Dedifferentiated amniotic fluid mesenchymal stem cell (primary cell): Measurements from ENCODE around the gene MYO1E.
"Not testable (repeated sequence)": the region's sequence is repeated elsewhere in the genome, so short reads cannot be mapped to it uniquely, and the experiment has no call there.

ENCODE experiments used
- DNase-seq: peaks from one replicate; pipeline ENCODE4 v3.0.0-alpha.2; 2016; ENCODE audit errors: extremely low spot score

Gene MYO1E

DNA sequence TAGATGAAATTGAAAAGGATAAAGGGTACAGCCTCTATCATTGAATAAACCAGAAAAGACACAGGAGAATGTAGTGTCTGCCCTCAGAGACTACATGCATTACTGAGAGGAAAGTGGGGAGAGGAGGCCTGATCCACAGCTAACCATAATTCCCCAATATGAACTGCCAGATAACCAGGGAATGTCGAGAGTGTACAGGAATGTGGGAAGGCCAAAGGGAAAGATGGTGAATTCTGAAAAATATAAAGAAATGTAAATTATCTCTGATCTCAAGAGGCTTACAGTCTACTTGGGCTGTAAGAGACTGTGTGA, 22.3 kb downstream of the MYO1E start:
- no peak for DNase-seq

DNA sequence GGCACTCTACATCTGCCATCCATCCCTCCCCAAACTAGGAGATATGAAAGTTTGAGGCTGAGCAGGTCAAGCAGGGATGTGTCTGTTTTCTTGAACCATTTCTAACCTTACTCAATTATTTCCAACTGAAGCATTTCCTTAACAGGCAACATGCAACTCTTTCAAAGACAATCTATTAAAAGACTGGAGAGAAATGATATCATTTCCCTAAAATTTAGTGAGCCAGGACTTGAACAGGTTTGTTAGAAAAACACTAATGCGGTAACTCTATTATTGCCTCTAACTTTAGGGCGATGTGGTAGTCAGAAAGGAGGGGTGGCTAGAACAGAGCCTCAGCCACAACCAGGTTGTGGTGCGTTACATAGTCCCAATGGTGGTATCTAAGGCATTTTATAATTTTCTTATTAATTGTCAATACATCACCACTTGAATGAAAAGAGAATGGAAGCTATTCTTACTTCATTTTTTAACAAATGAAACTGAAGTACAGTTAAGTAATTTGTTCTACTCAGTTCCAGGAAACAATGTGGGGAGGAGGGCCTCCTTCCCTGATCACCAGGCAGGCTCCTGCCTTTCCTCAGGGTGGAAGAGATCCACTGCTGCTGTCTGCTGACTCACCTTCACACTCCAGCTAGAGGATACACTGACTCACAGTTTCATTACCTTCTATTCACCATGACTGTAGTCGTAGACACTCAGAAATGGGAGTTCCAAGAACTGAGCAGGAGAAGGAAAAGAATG, 22.8 kb downstream of the MYO1E start:
- DNase-seq: peak; percentile 72

DNA sequence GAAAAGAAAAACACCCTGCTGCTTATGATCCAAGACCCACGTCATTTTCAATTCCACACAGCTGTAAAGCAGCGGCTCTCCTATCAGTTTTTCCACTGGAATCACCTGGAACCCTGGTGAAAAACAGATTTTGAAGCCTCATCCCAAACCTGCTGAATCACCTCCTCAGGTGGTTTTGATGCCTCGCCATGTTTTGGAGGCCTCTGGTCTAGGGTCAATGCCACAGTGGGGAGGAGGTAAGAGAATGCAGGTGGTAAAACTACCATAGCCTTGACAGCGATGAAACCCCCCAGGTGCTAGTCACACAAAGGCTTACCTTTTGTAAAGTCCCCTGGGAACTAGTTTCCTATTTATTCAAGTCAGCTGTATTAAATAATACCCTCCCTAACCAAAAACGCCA, 24.8 kb downstream of the MYO1E start:
- DNase-seq: no peak

DNA sequence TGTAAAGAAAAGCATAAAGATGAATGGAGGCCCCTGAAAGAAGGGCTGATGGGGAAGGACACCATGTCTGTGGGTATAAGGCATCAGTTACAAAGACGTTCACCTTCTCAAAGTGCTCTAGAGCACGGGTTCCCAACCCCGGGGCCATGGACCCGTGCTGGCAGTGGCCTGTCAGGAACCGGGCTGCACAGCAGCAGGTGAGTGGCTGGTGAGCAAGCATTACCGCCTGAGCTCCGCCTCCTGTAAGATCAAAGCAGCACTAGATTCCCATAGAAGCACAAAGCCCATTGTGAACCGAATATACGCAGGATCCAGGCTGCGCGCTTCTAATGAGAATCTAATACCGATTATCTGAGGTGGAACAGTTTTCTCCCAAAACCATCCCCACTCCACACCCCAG, 25.7 kb downstream of the MYO1E start:
- no peak for DNase-seq

DNA sequence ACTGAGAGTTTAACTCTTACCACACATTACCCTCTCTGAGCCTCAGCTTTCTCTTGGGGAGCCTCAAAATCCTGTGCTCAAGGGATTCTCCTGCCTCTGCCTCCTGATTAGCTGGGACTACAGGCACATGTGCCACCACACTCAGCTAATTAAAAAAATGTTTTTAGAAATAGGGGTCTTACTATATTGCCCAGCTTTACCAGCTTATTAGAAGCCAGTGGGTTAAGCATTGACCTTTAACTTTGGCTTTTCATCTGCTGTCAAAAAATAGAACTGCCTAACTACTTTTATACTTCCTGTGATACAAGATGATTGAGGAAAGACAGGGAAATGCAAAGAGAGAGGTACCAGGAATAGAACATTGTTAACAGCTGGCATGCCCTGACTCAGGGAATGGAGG, 27.3 kb downstream of the MYO1E start:
- DNase-seq: no peak

DNA sequence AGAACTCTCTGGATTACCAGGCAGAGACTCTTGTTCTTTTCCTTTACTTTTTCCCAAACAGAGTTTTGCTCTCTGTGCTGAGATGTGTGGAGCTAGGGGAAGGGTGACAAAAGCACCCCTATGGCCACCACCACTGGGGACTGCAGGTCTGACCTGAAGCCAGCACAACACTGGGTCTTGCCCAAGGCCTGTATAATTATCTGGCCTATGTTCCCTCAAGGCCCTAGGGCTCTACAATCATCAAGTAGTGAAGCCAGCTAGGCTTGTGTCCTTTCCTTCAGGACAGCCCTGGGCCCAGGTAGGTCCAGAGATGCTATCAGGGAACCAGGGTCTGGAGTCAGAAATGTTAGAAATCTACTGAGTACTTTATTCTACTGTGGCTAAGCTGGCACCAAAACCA, 28.4 kb downstream of the MYO1E start:
- DNase-seq: no peak

DNA sequence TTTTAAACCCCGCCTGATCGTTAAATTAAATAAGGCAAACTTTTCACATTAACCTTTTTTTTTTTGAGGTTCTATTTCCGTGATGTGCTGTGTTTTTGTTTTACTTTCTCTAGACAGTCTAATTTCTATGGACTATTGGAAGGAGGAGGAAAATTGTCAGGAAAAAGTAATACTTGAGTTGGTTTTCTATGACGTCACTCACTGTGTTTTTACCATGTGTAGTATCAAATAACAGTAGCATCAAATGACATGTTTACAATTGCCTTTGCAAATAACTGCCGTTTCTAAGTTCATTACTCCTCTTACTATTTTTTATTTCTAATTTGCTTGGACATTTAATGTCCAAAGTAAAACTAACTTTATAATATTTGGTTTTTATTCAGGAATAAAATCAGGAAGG, 32.3 kb downstream of the MYO1E start:
- DNase-seq: no peak

DNA sequence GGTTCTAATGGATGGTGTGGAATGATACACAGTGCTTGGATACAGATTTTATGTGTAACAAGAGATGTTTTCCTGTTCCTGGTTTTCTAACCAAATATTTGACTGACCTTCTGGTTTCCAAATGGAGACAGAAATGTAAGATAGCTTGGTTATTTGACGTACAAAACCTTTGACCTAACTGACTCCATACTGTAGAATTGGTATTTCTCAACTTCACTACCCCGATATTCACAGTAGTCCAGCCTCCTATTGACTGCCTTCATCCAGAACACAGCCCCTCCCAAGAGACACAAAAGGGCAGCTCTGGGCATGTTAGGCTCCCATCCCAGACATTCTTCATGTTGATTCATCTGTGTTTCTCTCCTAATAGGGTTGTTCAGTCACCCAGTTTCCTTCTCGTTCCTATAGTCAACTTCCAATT, 33.4 kb downstream of the MYO1E start:
- no peak for DNase-seq

DNA sequence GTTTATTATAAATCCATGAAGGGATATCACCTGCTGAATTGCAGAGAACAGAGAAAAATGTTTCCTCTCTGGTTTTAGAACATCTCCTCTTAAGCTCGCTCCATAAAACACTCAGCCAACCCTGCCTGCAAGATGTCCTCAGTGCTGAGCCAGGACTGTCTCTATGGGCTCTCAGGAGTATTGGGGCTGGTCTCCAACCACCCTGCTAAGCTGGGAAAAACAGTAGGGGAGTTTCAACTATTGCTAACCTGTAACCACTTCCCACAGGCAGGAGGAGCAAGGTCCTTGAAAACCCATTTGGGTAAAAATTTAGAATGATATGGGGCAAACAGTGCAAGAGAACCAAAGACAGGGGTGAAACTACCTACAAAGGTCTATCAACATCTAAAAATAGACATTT, 34.3 kb downstream of the MYO1E start:
- DNase-seq: no peak

DNA sequence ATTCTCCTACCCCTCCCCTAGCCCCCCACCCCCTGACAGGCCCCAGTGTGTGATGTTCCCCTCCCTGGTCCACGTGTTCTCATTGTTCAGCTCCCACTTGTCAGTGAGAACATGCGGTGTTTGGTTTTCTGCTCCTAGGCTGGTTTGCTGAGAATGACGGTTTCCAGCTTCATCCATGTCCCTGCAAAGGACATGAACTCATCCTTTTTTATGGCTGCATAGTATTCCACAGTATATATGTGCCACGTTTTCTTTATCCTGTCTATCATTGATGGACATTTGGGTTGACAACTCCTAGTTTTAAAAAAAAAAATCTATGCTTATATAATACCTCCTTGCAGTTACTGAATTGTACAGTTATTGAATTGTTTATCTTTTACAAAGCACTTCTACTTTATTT, 35.9 kb downstream of the MYO1E start:
- not testable (repeated sequence) for DNase-seq

DNA sequence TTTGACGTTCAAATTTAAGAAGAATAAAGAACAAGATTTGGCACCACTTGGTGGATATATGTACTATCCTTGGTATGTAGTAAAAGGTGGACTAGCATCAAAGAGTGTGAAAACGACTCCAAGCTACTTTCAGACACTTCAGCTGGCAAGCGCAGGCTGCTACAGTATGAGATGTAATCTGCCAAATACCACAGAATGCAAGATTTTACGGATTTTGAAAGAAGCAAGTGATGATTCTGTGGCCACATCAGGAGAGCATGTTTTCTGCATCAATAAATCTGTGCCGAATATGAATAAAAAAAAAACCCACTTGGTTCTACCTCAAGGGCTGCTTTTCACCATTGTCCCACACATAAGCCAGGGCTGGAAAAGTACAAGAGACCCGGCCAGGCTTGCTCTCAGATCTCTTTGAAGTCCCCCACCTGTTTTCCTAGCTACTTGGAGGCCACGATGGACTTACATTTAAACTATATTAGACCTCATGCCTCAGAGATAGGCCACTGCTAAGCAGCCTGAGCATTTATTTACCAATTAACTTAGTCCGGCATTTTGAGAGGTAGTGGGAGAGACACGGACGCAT, 37.4 kb downstream of the MYO1E start:
- DNase-seq: no peak

DNA sequence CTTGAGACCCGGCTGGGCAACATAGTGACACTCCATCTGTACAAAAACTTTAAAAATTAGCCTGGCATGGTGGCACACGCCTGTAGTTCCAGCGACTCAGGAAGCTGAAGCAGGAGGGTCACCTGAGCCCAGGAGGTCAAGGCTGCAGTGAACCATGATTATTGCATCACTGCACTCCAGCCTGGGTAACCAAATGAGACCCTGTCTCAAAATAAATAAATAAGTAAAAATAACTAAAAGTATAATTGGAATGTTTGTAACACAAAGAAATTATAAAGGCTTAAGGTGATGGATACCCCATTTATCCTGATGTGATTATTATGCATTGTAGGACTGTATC, 38.6 kb downstream of the MYO1E start:
- no peak for DNase-seq

DNA sequence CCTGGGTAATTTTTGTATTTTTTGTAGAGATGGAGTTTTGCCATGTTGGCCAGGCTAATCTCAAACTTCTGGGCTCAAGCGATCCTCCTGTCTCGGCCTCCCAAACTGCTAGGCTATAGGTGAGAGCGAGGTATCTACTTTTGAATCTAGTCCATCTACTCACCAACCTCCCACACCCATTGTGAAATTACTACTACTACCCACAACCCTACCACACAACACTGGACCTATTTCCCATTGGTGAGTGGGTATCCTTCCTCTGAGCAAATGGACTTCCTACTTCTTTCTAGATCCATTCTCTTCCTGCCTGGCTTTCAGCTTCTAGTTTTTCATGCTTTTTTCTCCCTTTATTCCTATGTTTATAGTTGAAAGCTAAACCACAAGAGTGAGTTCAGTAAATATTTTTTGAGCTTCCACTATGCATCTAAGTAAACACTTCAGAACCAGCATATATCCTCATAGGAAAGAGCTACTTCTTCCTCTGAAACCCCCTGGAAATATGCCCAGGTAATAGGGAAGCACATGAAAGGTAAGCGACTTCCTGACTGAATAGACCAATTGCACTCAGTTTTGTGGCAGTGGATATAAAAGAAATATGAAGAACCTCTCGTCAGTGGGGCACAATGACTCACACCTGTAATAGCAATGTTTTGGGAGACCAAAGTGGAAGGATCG, 39.1 kb downstream of the MYO1E start:
- no peak for DNase-seq

DNA sequence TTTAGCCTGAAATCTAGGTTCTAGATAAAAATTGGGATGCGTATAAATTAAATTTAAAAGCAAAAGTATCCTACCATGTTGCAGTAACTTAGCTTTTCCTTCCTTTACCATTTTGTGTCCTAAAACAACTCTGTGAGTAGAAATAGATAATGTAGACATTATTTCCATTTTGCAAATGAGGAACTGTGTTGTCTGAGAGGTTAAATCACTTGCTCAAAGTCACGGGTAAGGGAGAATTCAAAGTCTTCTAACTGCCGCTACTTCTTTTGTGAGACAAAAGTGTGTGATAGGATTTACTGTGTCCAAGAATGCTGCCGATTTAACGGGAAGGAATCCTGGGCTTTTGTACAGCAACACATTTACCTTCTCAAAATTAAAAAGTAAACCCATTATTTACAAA, 40.7 kb downstream of the MYO1E start:
- DNase-seq: no peak

DNA sequence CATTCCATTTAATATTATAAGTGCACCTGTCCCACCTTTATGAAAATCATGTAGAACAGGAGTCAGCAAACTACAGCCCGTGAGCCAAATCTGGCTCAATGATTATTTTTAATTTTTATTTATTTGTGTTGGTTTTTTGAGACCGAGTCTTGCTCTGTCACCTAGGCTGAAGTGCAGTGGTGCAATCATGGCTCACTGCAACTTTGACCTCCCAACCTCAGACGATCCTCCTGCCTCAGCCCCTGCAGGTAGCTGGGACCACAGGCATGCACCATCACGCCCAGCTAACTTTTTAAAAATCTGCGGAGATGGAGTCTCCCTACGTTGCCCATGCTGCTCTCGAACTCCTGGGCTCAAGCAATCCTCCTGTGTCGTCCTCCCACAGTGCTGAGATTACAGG, 42.0 kb downstream of the MYO1E start:
- no peak for DNase-seq

DNA sequence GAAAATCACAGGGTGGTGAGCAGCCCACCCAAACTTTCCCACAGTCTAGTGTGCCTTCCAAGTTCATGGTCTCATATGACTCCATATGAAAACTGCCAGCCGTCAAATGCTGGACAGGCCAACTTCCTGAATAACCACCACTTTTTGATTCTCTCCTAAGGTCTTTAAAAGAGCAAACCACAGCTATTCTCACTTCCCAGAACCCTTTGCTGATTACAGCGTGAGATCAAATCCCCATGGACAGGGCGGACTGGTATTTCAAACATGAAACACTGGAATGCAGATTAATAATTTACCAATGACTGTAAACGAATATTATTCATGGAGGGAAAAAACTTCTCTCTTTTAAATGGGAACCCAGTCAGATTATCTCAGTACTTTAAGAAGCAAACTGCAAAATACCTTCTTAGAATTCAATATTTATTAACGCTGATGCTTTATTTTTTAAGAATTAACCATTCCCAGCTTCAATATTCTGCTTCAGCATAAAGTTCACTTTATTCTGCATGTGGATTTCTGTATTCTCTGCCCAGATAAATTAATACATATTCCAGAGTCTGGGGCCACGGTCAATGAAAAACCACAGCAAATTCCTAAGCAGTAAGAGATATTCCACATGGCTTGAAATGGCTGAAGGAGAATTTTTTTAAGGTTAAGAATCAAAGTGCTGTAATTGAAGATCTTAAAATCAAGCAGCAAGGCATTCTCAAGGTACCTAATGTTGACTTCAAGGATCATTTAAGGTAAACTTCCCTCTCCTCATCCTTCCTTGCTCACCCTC, 42.9 kb downstream of the MYO1E start:
- DNase-seq: peak; percentile 62

DNA sequence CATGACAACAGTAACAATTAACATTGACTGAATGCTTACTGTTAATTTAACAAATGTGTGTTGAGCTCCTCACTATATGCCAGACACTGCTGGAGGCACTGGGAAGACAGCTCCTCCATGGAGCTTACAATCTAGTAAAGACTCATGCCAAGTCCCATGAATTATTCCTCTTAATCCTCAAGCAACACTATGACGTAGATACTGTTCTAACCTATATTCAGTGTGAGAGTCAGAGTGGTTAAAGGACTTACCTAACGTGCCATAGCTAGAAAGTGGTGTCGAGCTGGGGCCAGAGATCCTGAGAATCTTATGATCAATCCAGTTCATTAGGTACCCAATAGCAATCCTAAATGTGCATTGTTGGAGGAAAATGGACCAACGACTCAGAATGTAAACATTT, 43.6 kb downstream of the MYO1E start:
- DNase-seq: no peak

DNA sequence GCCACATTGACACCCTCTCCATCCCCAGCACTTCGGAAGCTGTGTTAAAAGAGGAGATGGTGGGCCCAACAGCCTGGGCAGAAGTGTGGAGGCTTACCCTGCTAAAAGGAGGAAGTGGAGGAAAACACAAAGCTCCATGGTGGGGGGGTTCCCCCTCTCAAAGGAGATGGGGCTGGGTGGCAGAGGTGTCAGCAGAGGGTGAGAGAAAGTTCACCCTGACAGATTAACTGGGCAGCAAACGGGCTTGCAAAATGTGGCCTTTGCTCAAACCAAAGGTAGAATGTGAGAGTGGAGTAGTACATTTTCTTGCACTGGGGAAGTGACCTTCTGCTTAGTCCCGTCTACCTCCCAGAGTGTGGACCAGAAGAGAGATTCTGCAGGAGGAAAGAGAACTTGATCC, 44.7 kb downstream of the MYO1E start:
- DNase-seq: no peak

DNA sequence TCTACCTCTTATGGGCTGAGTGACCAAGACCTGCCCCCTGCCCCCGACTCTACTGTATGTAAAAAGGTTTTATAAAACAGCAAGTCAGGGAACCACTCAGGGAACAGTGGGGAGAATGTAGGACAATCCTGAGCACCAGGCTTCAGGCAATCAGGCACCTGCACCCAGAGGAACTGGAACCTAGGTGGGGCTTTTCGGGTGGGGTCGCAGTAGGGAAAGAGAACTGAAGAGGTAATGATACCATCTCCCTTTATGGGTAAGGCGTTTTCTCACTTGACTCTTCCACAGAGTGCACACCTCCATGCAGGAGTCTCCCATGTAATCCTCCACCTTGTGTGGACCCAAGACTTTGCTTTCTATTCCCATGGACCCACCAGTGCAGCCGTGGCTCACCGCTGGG, 45.8 kb downstream of the MYO1E start:
- no peak for DNase-seq

DNA sequence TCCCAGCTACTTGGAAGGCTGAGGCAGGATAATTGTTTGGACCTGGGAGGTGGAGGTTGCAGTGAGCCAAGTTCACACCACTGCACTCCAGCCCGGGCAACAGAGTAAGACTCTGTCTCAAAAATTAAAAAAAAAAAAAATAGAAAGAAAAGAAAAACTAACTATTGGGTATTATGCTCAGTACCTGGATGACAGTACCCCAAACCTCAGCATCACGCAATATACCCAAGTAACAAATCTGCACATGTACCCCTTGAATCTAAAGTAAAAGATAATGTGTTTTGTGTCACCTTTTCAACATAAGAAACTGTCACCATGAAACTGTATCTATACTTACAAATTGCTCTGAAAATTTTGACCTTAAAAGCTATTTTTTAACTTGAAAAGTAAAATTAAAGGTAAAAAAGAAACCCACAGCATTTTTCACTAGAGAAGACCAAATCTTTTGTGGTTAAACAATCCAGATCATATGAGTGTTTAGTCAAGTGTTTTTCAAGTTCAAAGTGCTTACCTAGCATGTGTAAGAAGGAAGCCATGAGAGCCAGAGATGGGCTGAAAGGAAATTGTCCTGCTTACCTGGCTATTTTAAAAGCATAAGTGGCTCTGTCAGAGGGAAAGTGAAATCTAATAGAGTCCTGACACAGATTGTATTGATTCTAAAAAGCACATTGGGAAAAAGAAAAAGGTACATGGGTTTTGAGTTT, 50.5 kb downstream of the MYO1E start:
- DNase-seq: no peak

DNA sequence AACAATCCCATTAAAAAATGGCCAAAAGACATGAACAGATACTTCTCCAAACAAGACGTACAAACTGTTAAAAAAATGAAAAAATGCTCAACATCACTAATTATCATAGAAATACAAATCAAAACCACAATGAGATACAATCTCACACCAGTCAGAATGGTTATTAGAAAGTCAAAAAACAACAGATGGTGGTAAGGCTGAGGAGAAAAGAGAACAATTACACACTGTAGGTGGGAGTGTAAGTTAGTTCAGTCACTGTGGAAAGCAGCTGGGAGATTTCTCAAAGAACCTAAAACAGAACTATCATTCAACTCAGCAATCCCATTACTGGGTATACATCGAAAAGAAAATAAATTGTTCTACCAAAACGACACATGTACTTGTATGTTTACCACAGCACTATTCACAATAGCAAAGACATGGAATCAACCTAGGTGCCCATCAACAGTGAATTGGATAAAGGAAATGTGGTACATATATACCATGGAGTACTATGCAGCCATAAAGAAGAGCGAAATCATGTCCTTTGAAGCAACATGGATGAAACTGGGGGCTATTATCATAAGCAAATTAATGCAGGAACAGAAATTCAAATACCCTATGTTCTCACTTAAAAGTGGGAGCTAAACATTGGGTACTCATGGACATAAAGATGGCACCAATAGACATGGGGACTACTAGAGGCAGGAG, 51.5 kb downstream of the MYO1E start:
- no peak for DNase-seq

DNA sequence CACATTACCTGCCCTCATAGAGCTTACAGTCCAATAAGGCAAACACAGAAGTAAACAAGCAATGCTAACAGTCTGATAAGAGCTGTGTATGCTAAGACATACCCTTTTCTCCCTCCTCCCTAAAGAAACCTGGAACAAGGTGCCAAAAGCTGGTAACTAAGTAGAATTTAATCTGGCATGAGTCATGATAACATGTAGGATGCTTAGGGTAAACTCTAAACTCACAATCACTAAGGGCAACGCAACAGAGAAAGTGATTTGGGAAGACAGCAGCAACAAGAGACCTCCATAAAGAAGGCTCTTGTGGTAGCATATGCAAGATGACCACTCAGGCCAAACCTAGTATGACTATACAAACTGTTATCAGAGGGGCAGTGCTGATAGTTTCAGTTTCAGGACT, 55.5 kb downstream of the MYO1E start:
- no peak for DNase-seq
